Coronary artery (tissue), 2 donors: ENCODE results near the gene STK16.

Source experiments
- DNase-seq: peaks from one replicate; pipeline ENCODE4 v3.0.0-alpha.2; 2017; ENCODE audit warnings: low spot score
- H3K27ac ChIP-seq, 2 donors: fragments of 200-600 bp; sonication (generic); one replicate each; pipeline ENCODE4 v1.5.1; 2016 to 2019
- H3K4me3 ChIP-seq: fragments of 200-600 bp; sonication (generic); 2 replicates; pipeline ENCODE4 v1.5.1; 2016; ENCODE audit warnings: mild to moderate bottlenecking, moderate library complexity
- CTCF ChIP-seq: fragments of 200-600 bp; sonication (generic); IDR thresholded peaks from one replicate; pipeline ENCODE4 v1.5.1; 2019; ENCODE audit warnings: antibody characterized with exemption

Gene STK16

GRCh38 chr2:219281588-219281987 lies 36.3 kb downstream of the STK16 start:
- TF ChIP-seq CTCF = no peak
- no peak overlapping the region for H3K4me3 ChIP-seq
- peak overlapping the region in 1 of 2 donors; percentile 99 for H3K27ac ChIP-seq
- no peak for DNase-seq

- Histone ChIP-seq H3K27ac (no peak overlapping the region), H3K4me3 (no peak overlapping the region)
- no peak for TF ChIP-seq CTCF
- DNase-seq = no peak
Observed at GRCh38 chr2:219282375-219282774, 37.1 kb downstream of the STK16 start.

GRCh38 chr2:219282943-219283581 lies 37.8 kb downstream of the STK16 start:
- H3K27ac ChIP-seq = peak overlapping the region in 1 of 2 donors; percentile 12

GRCh38 chr2:219284501-219285372 lies 39.5 kb downstream of the STK16 start:
- no peak overlapping the region for H3K27ac ChIP-seq
- no peak overlapping the region for H3K4me3 ChIP-seq
- no peak for TF ChIP-seq CTCF
- no peak for DNase-seq

More at GRCh38 chr2:219282943-219283581, 37.8 kb downstream of the STK16 start:
- no peak for TF ChIP-seq CTCF
- DNase-seq = no peak
- H3K4me3 ChIP-seq = no peak overlapping the region

GRCh38 chr2:219285373-219285735 lies 40.1 kb downstream of the STK16 start:
- TF ChIP-seq CTCF = no peak
- H3K4me3 ChIP-seq = no peak overlapping the region
- DNase-seq = no peak
- H3K27ac ChIP-seq = peak overlapping the region in 1 of 2 donors; percentile 70

GRCh38 chr2:219285894-219286425 lies 40.7 kb downstream of the STK16 start:
- DNase-seq = no peak
- Histone ChIP-seq H3K27ac (peak overlapping the region; percentile 4 to 70), H3K4me3 (no peak overlapping the region)
- no peak for TF ChIP-seq CTCF
